NOMO-1 treated with DMSO at 0.1 percent for 48 hours (cell line): ENCODE results near the gene TTC9B.

Source experiments
- DNase-seq: peaks from one replicate; lab custom pipeline; 2025; ENCODE audit not compliant: unreplicated experiment; lab: John Stamatoyannopoulos, UW

The TTC9B gene

DNA sequence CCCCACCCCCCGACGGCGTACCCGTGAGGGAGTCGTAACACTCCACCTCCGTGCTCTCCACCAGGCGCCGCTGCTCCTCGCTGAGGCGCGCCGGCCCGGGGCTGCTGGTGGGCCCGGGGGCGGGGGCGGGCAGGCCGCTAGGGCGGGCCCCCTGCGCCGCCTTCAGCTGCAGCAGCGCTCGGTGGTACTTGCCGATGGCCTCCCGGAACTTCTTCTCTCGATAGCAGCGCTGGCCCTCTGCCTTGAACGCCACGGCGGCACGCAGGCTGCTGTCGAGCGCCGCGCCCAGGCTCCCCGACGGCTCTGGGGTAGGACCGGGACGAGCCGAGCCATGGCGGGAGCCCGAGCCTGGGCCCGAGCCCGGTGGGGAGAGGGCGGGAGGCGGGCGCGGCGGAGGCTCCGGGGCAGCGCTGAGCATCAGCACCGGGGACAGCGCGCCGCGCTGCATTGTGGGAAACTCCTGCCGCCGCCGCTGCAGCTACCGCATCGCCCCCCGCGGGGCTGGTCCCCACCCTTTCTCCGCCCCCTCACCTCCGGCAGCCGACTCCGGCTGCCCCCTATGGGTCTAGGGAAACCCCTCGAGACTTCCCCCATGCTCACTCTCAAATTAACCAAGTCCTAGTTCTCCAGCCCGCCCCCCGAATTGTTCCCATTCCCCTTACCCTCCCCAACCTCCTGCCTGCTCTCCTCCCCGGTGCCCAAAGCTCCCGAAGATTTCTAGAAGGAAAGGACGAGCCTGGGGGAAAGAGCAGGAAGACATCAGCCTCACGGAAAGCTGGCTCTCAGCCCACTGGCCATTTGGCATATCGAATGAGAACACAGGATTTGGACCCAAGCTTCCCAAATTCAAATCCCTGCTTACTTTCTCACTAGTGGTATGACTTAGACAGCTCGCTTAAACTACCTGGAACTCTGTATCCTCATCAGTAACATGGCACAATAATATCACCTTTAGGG lies at the start of gene TTC9B:
Gene TTC9B, minus strand, starts transcription at position 451 of the 957 bp plus-strand sequence. Its CDS starts 3 bp downstream, at position 448.
- DNase-seq: no peak

GRCh38 chr19:40267601-40267997 lies 49.4 kb upstream of the TTC9B start:
- DNase-seq: no peak

DNA sequence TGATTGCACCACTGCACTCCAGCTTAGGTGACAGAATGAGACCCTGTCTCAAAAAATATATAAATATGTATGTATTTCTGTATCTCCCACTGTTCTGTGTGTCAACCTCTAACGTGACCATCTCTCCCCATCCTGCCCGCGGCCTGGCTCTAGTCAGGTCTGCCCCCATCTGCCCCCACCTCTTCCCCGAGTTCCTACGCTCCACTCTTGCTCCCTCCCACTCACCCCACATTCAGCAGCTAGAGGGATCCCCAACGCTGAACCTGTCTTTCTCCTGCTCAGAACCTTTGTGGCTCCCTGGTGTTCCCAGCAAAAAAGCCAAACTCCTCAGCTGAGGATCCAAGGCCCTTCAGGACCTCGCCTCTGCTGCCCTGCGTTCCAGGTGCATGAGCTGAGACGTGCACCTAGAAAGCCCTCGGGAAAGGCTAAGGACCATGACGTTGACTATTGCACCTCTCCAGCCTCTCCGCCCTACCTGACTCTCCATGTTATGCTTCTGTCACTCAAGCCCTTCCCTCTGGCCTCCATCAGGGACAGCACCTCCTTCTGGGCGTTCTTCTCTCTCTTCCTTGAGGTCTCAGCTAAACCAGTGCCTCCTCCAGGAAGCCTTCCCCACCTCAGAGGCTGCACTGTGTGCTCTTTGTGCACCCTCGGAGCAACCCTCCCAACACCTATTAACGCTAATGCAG lies 48.9 kb upstream of the TTC9B start:
- no peak for DNase-seq

GRCh38 chr19:40266119-40266518 lies 47.9 kb upstream of the TTC9B start:
- DNase-seq: no peak

GRCh38 chr19:40265763-40266099 lies 47.5 kb upstream of the TTC9B start:
- DNase-seq: no peak

GRCh38 chr19:40265055-40265762 lies 47.0 kb upstream of the TTC9B start:
- no peak for DNase-seq

- no peak for DNase-seq
These were observed 46.3 kb upstream of the TTC9B start for GRCh38 chr19:40264314-40265054.

- no peak for DNase-seq
These were observed 45.5 kb upstream of the TTC9B start for GRCh38 chr19:40263440-40264313.

- DNase-seq: no peak
These were observed 44.2 kb upstream of the TTC9B start for GRCh38 chr19:40262422-40262821.

DNA sequence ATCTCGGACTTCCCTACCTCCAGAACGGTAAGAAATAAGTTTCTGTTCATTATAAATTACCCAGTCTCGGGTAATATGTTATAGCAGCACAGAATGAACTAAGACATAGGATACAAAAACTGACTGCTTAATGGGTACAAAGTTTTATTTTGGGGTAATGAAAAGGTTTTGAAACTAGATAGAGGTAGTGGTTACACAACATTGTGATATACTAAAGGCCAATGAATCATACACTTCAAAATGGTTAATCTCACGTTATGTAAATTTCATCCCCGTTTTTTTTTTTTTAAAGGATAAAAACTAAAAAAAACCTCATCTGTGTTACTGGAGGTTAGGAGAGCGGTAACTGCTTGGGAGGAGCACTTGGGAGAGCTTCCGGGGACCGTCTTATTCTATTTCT lies 43.4 kb upstream of the TTC9B start:
- DNase-seq: peak; percentile 77

- DNase-seq: no peak
These were observed 38.9 kb upstream of the TTC9B start for GRCh38 chr19:40257096-40257517.

DNA sequence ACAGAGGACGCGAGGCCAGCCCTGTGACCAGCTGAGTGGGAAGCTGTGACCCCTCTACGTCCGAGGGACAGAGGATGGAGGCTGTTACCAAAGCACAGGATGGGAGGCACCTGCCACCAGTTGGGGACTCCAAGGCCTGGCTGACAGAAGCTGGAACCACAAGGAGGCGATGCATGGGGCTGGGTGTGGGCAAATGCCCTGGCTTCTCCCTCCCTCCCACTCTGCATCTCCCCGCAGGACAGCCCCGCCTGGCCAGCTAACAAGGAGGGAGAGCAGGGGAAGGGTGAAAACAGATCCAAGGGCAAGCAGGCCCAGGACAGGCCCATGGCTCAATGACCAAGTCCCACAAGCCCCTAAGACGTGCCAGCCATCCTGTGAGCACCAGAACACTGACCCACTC lies 38.3 kb upstream of the TTC9B start:
- no peak for DNase-seq

- DNase-seq: no peak
These were observed 37.5 kb upstream of the TTC9B start for GRCh38 chr19:40255619-40256166.

- no peak for DNase-seq
These were observed 36.7 kb upstream of the TTC9B start for GRCh38 chr19:40254714-40255418.

DNA sequence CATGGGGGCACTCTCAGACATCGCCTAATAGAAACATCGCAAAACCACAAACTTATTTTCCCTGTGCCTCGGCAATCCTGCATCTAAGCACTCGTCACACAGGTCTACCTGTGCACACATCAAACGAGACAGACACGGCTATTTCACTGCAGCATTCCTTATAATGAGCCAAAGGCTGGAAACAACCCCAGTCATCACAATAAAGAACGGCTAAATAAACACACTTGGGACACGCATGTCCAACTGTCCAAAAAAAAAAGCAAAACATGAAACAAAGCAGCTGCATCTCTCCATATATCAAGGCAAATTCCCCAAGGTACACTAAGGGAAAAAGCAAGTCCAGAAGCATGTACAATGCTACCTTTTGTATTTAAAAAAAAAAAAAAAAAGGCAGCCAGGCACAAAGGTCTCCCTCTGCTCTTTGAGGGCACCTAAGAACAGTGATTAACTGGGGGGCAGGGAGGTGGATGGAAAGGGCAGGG lies 35.5 kb upstream of the TTC9B start:
- no peak for DNase-seq

- DNase-seq: no peak
These were observed 34.2 kb upstream of the TTC9B start for GRCh38 chr19:40252395-40252794.

GRCh38 chr19:40251991-40252390 lies 33.8 kb upstream of the TTC9B start:
- no peak for DNase-seq

- DNase-seq: no peak
These were observed 33.1 kb upstream of the TTC9B start for GRCh38 chr19:40251244-40251643.

DNA sequence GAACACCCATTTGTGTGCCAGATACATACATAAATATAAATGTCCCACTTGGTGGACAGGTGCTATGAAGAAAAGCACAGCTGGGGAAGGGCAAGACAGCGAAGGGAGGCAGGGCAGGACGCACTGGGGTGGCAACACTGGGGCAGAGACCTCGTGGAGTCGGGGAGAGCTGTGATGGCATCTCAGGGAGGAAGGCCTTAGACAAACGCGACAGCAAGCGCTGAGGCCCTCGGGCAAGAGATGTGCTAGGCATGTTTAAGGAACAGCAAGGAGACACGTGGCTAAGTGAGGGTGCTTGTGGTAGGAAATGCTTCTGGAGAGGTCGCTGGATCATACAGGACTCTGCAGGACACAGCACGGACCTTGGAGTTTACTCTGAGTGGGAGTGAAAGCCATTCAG lies 31.6 kb upstream of the TTC9B start:
- DNase-seq: no peak
